Skin epidermis (tissue), 12 donors: ENCODE data around the gene ARMC9.
"Not testable (repeated sequence)": the region's sequence is repeated elsewhere in the genome, so short reads cannot be mapped to it uniquely, and the experiment has no call there.

Experiments used
- H3K27ac ChIP-seq, 21 experiments: fragments of 200-600 bp; sonication (generic) in 11 of 21; one replicate each; pipeline ENCODE4 v1.5.0; 2020; ENCODE audit warnings: mild to moderate bottlenecking in 3 of 21, inconsistent platforms in 2 of 21, moderate library complexity in 2 of 21
- H3K4me3 ChIP-seq, 7 experiments: fragments of 200-600 bp; sonication (generic) in 2 of 7; one replicate each; pipeline ENCODE4 v1.5.0; 2020; ENCODE audit warnings: inconsistent platforms in 2 of 7, mild to moderate bottlenecking in 2 of 7, moderate library complexity in 1 of 7

Gene ARMC9

GRCh38 chr2:231349374-231349735 lies 150.9 kb downstream of the ARMC9 start:
- H3K27ac ChIP-seq, result peak overlapping the region in 1 of 21 experiments; percentile 43
- H3K4me3 ChIP-seq, result not testable (repeated sequence)

DNA sequence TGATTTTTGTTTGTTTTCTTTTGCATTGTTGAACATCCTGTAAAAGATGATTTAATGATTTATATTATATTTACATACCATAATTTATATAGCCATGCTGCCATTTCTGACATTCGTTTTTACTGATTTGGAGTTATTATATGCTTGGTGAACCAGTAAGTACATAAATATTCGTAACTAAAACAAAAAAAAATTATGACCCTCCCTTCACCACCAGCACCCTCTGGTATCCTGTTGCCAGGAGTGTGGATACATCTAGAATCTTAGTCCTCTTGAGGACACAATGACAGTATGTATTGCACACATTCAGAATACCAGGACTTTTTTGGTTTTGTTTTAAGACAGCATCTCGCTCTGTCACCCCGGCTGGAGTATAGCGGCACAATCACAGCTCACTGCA lies 153.2 kb downstream of the ARMC9 start:
- H3K4me3 ChIP-seq, result no peak overlapping the region

GRCh38 chr2:231353469-231353868 lies 155.0 kb downstream of the ARMC9 start:
- H3K27ac ChIP-seq, result no peak overlapping the region
- no peak overlapping the region for H3K4me3 ChIP-seq

More for the DNA sequence above, 153.2 kb downstream of the ARMC9 start:
- H3K27ac ChIP-seq, result no peak overlapping the region

DNA sequence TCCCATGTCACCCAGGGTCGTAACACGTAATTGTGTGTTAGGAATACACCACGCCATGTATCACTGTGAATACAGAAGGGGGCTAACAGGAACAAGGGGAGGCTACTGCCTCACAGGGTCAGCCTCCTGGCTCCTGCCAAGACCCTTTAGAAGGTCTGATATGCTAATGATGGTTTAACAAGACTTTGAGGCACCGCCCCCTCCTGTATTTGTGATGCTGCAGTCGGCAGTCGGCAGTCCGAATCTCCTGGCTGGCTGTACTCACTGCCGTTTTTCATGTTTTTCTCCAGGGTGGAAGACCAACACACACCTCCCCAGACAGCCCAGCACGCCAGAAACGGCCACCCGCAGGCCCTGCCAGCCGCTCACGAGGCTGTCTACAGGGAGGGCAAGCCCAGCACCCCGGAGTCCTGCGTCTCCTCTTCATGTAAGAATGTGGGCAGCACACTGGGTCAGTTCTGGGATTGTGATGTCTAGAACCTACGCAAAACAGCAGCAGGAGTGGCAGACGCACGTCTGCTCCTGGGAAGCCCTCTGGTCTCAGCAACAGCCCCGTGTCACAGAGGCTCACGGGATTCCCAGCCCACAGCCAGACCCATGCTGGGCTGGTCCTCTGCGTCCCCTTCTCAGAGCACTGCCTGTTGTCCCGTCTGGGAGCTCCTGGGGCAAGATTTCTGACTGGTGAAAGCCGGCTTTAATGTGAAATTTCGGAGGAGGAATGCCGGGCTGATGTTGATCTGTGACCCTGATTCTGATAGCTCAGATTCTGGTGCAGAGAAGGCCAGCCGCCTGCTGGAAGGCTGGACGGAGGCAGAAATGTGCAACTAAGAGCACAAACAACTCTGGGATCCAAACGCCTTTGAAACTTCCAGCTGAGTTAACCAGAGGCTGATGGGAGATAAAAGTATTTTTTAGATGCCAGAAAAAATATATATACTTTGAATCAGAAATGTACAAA lies 157.4 kb downstream of the ARMC9 start:
- H3K4me3 ChIP-seq, result no peak overlapping the region
- no peak overlapping the region for H3K27ac ChIP-seq

- H3K27ac ChIP-seq, result no peak overlapping the region
- H3K4me3 ChIP-seq, result no peak overlapping the region
Measured at GRCh38 chr2:231356466-231356844, 158.0 kb downstream of the ARMC9 start.

DNA sequence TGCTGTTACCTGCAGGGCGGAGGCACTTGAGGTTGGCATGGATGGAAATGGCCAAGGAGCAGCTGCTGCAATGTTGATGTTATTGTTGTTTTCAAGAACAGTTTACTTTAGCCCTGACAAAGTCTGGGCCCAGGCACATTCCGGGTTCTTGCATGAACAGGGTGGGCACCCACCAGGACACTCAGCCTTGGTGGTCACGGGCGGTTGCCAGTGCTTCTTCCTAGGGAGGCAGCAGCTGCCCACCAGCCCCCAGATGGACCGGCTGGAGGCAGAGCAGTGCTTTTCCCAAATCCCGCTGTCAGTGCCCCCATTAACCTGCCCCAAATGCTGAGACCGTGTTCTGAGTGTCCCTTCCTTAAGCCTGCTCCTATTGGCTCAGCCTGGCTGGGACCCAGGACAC lies 158.6 kb downstream of the ARMC9 start:
- no peak overlapping the region for H3K27ac ChIP-seq

GRCh38 chr2:231357931-231358330 lies 159.5 kb downstream of the ARMC9 start:
- Histone ChIP-seq H3K27ac (no peak overlapping the region), H3K4me3 (no peak overlapping the region)

More for the DNA sequence above, 158.6 kb downstream of the ARMC9 start:
- no peak overlapping the region for H3K4me3 ChIP-seq

DNA sequence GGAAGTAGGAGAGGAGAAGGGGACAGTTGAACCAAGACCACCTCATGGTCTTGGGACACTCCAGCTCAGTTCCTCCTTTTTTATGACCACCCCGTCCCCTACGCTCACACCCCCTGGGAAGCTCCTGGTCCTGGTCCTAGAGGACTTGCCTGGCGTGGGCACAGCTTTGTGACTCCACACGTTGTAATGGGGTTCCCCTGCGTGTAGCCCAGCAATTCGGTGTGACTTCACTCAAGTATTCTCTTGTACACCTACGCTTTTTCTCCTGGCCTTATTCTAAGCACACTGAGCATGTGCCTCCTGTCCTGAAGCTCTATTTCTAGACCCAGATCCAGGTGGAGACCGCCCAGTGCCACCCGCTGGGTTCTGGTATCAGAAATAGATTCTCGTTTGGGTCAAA lies 161.0 kb downstream of the ARMC9 start:
- Histone ChIP-seq H3K27ac (no peak overlapping the region), H3K4me3 (no peak overlapping the region)

DNA sequence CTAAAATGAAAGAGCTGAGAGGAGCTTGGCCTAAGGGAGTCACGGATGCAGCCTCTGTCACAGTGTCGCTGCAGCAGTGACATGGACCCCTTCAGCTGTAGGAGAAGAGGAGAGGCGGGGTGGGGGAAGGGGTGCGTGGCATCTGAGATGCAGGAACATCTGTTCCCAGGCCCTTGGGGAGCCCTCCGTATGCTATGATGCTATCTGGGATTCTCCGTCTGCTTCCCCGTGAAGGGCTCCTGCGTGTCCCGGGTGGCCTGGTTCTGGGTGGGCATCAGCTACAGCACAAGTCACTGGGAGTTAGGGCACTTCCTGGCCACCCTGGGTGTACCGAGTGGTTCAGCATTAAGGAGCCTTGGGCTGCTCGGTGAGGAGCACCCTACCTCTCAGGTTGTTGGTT lies 161.5 kb downstream of the ARMC9 start:
- Histone ChIP-seq H3K4me3 (no peak overlapping the region), H3K27ac (no peak overlapping the region)

DNA sequence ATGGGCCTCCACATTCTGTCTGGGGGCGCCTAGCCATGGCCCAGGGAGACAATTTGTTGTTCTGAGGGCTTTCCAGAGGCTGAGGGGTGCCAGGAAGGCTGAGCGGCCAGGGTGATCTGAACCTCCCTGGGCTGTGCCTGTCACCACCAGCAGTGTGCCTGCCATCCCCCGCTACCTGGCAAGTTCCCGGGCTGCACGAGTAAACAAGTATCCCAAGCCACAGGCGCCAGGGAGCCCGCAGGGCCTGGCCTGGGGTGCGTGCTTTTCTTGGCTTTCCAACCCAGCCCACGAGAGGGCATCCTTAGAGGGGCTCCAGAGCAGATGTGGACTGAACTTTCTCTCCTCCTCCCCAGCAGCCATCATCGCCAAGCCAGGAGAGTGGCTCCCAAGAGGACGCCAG lies 162.0 kb downstream of the ARMC9 start:
- H3K27ac ChIP-seq, result no peak overlapping the region

DNA sequence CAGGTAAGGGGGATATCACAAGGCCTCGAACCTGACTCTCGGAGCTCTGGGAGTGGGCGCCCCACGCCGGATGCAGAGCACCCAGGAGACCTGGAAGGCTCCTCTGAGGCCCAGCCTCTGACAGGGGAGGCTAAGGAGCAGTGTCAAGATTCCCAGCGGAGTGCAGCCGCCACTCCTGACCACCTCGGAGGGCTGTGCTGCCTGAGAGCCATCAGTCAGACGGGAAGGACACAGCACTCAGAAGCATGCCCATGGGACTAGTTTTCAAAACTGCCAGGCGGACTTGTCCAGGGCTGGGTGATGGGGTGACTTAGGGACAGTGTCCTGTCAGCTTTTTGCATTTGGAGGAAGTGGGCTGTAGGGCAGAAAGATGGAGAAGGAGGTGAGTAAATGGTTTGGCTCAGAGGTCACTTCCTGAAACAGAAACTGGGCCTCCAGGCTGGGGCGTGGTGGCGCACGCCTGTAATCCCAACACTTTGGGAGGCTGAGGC lies 162.5 kb downstream of the ARMC9 start:
- Histone ChIP-seq H3K27ac (peak overlapping the region in 2 of 21 experiments; percentile 58 to 63), H3K4me3 (no peak overlapping the region)

More for the DNA sequence above, 162.0 kb downstream of the ARMC9 start:
- no peak overlapping the region for H3K4me3 ChIP-seq

GRCh38 chr2:231361701-231362554 lies 163.5 kb downstream of the ARMC9 start:
- peak overlapping the region in 12 of 21 experiments; percentile 3 to 79 (median 36) for H3K27ac ChIP-seq
- H3K4me3 ChIP-seq, result no peak overlapping the region

- peak overlapping the region in 10 of 21 experiments; percentile 3 to 79 (median 41) for H3K27ac ChIP-seq
- no peak overlapping the region for H3K4me3 ChIP-seq
Measured at GRCh38 chr2:231362555-231363184, 164.2 kb downstream of the ARMC9 start.

- no peak overlapping the region for H3K4me3 ChIP-seq
- H3K27ac ChIP-seq, result no peak overlapping the region
Measured at GRCh38 chr2:231364061-231364460, 165.6 kb downstream of the ARMC9 start.

- Histone ChIP-seq H3K27ac (peak overlapping the region in 10 of 21 experiments; percentile 8 to 63 (median 46)), H3K4me3 (no peak overlapping the region)
Measured at GRCh38 chr2:231364961-231365810, 166.8 kb downstream of the ARMC9 start.

- no peak overlapping the region for H3K4me3 ChIP-seq
Measured at GRCh38 chr2:231367178-231367577, 168.7 kb downstream of the ARMC9 start.

DNA sequence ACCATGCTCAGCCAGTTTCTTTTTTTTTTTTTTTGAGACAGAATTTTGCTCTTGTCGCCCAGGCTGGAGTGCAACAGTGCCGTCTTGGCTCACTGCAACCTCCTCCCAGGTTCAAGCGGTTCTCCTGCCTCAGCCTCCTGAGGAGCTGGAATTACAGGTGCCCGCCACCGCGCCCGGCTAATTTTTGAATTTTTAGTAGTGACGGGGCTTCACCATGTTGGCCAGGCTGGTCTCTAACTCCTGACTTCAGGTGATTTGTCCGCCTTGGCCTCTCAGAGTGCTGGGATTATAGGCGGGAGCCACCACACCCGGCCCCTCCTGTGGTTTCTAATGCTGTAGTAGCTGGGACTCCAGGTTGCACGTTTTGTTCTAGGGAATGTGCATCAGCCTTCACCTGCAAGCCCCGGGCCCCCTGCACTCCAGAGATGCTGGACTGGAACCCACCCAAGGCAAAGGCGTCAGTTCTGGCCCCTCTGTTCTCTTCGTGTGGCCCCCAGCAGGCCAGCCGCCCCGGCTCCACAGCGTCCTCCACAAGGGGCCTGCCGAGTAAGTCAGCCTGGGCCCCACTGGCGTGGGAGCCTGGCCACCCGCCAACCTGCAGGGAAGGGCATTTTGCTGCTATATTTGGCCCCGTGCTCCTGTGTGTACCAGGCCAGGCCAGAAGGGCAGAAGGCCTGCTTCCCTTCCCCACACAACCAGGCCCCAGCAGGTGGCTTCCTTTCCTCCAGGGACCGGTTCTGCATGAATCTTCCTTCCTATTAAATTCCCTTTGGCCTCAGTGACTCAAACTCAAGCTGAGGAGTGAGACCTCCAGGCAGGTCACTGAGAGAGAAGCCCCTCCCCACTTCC lies 171.4 kb downstream of the ARMC9 start:
- H3K27ac ChIP-seq, result no peak overlapping the region

More at GRCh38 chr2:231367178-231367577, 168.7 kb downstream of the ARMC9 start:
- H3K27ac ChIP-seq, result no peak overlapping the region

DNA sequence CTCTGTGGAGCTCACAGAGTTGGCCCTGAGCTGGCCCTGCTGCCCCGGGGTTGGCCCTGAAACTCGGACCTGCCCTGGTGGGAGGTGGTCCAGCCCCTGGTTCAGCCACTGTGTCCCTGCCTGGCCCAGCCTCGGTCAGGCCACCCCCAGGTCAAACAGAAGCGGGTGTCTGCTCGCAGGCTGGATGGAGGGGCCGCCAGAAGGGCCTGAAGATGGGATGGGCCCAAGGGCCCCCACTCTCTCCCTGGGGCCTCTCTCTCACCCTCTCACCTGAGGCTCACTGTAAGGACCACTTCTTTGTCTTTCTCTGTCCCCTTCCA lies 172.0 kb downstream of the ARMC9 start:
- no peak overlapping the region for H3K27ac ChIP-seq

More for the DNA sequence above, 171.4 kb downstream of the ARMC9 start:
- H3K4me3 ChIP-seq, result no peak overlapping the region

More for the DNA sequence above, 172.0 kb downstream of the ARMC9 start:
- no peak overlapping the region for H3K4me3 ChIP-seq
